HG02884 (cell line): ENCODE results near the gene EGFR.

Experiments
- ATAC-seq: cut with Tn5 transposase; IDR thresholded peaks from one replicate; pipeline ENCODE4 v1.9.1; 2021; ENCODE audit warnings: mild to moderate bottlenecking, moderate library complexity; ENCODE audit not compliant: unreplicated experiment

EGFR gene

GRCh38 chr7:55142919-55143600 lies 124.2 kb downstream of the EGFR start:
- ATAC-seq = no peak

GRCh38 chr7:55144333-55145317 lies 125.8 kb downstream of the EGFR start:
- ATAC-seq = no peak

GRCh38 chr7:55145606-55146005 lies 126.8 kb downstream of the EGFR start:
- no peak for ATAC-seq

- ATAC-seq = no peak
These were observed 128.3 kb downstream of the EGFR start for GRCh38 chr7:55147101-55147500.

GRCh38 chr7:55147736-55148135 lies 128.9 kb downstream of the EGFR start:
- ATAC-seq = no peak

- no peak for ATAC-seq
These were observed 129.8 kb downstream of the EGFR start for GRCh38 chr7:55148571-55148970.

- no peak for ATAC-seq
These were observed 130.2 kb downstream of the EGFR start for GRCh38 chr7:55149001-55149400.

- no peak for ATAC-seq
These were observed 131.3 kb downstream of the EGFR start for GRCh38 chr7:55150166-55150565.

- ATAC-seq = no peak
These were observed 132.1 kb downstream of the EGFR start for GRCh38 chr7:55150709-55151451.

- no peak for ATAC-seq
These were observed 133.7 kb downstream of the EGFR start for GRCh38 chr7:55152516-55152915.

- ATAC-seq = no peak
These were observed 135.3 kb downstream of the EGFR start for GRCh38 chr7:55154096-55154495.

- no peak for ATAC-seq
These were observed 136.7 kb downstream of the EGFR start for GRCh38 chr7:55155351-55156117.

- no peak for ATAC-seq
These were observed 138.3 kb downstream of the EGFR start for GRCh38 chr7:55156919-55157763.

- ATAC-seq = no peak
These were observed 138.9 kb downstream of the EGFR start for GRCh38 chr7:55157764-55158105.

- ATAC-seq = no peak
These were observed 139.9 kb downstream of the EGFR start for GRCh38 chr7:55158541-55159382.

- ATAC-seq = no peak
These were observed 141.7 kb downstream of the EGFR start for GRCh38 chr7:55160539-55160938.

GRCh38 chr7:55161154-55161687 lies 142.4 kb downstream of the EGFR start:
- no peak for ATAC-seq

- ATAC-seq = no peak
These were observed 143.7 kb downstream of the EGFR start for GRCh38 chr7:55162476-55162875.

GRCh38 chr7:55163733-55164132 lies 144.9 kb downstream of the EGFR start:
- ATAC-seq = no peak
